Measurements from ENCODE around the gene EDA2R. TPM values are rescaled to one million over a fixed set of nuclear protein-coding genes. Genes with fewer than 3 reads are reported as not detected.

EDA2R gene
- total RNA-seq, 2 donors from 2014 or later: 0.82 to 2.5 TPM

DNA sequence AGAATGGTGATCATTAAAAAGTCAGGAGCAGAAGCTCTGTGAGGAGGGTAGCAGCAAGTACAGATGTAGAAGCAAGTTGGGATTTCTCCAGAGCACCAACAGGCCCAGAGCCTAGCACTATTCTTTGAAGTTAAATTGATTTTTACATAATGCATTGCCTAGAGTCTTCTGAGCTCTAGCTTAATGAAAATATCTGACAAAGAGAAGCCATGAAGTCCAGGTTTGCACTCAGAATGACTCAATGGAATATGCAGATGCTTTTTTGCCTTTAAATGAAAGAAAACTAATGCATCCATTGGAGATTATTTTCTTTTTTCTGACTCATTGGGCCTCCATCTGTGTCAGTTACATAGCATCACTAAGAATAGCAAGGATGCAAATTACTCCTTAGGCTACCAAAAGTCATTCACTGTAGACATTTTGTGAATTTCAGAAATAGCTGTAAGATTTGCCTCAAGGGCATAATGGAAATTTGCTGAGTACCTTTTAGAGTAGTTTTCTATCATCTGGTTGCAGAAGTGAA, 91.0 kb downstream of the EDA2R start:
- intact Hi-C loops (cut with DNase I): no loop called here
- Histone ChIP-seq H3K9ac (ENCODE audit: low read depth in 2 of 2, low read length in 2 of 2) (no peak overlapping the region), H3K27me3 (no peaks in the 10 kb centered on the region), H3K27ac (no peak overlapping the region), H3K9me3 (no peaks in the 10 kb centered on the region), H3K4me3 (no peak overlapping the region), H3K36me3 (no peaks in the 10 kb centered on the region), H3K4me1 (no peaks in the 10 kb centered on the region)
- TF ChIP-seq, protein P1, sequence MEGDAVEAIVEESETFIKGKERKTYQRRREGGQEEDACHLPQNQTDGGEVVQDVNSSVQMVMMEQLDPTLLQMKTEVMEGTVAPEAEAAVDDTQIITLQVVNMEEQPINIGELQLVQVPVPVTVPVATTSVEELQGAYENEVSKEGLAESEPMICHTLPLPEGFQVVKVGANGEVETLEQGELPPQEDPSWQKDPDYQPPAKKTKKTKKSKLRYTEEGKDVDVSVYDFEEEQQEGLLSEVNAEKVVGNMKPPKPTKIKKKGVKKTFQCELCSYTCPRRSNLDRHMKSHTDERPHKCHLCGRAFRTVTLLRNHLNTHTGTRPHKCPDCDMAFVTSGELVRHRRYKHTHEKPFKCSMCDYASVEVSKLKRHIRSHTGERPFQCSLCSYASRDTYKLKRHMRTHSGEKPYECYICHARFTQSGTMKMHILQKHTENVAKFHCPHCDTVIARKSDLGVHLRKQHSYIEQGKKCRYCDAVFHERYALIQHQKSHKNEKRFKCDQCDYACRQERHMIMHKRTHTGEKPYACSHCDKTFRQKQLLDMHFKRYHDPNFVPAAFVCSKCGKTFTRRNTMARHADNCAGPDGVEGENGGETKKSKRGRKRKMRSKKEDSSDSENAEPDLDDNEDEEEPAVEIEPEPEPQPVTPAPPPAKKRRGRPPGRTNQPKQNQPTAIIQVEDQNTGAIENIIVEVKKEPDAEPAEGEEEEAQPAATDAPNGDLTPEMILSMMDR (IDR thresholded peaks at IDR 0.05): no peak
- DNase-seq: no peak
